Ureter (tissue), 1 donor: ENCODE measurements around the gene DNAJC15. TPM values are rescaled to one million over a fixed set of nuclear protein-coding genes. Genes with fewer than 3 reads are reported as not detected.
"Not testable (repeated sequence)": the region's sequence is repeated elsewhere in the genome, so short reads cannot be mapped to it uniquely, and the experiment has no call there.

Experiments
- DNase-seq: peaks from one replicate; pipeline ENCODE4 v3.0.0-alpha.2; 2020; ENCODE audit warnings: low spot score
- total RNA-seq: library from RNA; stranded (reverse); gene quantifications from one replicate; pipeline ENCODE4 v1.2.4, GENCODE V29; 2023
- donor health status: DM: yes; HTN: yes; CAD: no.

DNAJC15 gene
- 10.9 TPM for total RNA-seq

GRCh38 chr13:43023289-43023963, at the start of gene DNAJC15:
DNAJC15 (plus strand) TSS chr13:43023586; CDS start chr13:43023627, 41 bp downstream.
- DNase-seq, result peak; percentile 79

- no peak for DNase-seq
Observed at GRCh38 chr13:42976066-42976465, 47.3 kb upstream of the DNAJC15 start.

GRCh38 chr13:42977219-42977659, 46.1 kb upstream of the DNAJC15 start:
- DNase-seq, result no peak

- DNase-seq, result no peak
Observed at GRCh38 chr13:42981317-42981716, 42.1 kb upstream of the DNAJC15 start.

GRCh38 chr13:42981853-42982252, 41.5 kb upstream of the DNAJC15 start:
- DNase-seq, result no peak

GRCh38 chr13:42984026-42984425, 39.4 kb upstream of the DNAJC15 start:
- DNase-seq, result no peak

- DNase-seq, result no peak
Observed at GRCh38 chr13:42984691-42985090, 38.7 kb upstream of the DNAJC15 start.

- peak; percentile 49 for DNase-seq
Observed at GRCh38 chr13:42985312-42986175, 37.8 kb upstream of the DNAJC15 start.

GRCh38 chr13:42986176-42986574, 37.2 kb upstream of the DNAJC15 start:
- DNase-seq, result no peak

GRCh38 chr13:42990291-42991232, 32.8 kb upstream of the DNAJC15 start:
- DNase-seq, result no peak

- DNase-seq, result not testable (repeated sequence)
Observed at GRCh38 chr13:42991233-42991897, 32.0 kb upstream of the DNAJC15 start.

GRCh38 chr13:42991898-42992763, 31.3 kb upstream of the DNAJC15 start, which contains the start of gene EPSTI1:
EPSTI1 (minus strand) TSS chr13:42992241; CDS start chr13:42992165, 76 bp downstream.
- DNase-seq, result peak; percentile 66

GRCh38 chr13:42992764-42993122, 30.6 kb upstream of the DNAJC15 start:
- DNase-seq, result no peak

- DNase-seq, result no peak
Observed at GRCh38 chr13:42994878-42995277, 28.5 kb upstream of the DNAJC15 start.

- no peak for DNase-seq
Observed at GRCh38 chr13:42996584-42996983, 26.8 kb upstream of the DNAJC15 start.

- DNase-seq, result no peak
Observed at GRCh38 chr13:42997381-42997780, 26.0 kb upstream of the DNAJC15 start.

- DNase-seq, result no peak
Observed at GRCh38 chr13:42999491-42999890, 23.9 kb upstream of the DNAJC15 start.

GRCh38 chr13:43000676-43001075, 22.7 kb upstream of the DNAJC15 start:
- no peak for DNase-seq

- DNase-seq, result no peak
Observed at GRCh38 chr13:43002021-43002420, 21.4 kb upstream of the DNAJC15 start.

- no peak for DNase-seq
Observed at GRCh38 chr13:43003010-43003409, 20.4 kb upstream of the DNAJC15 start.
